Smooth muscle cell (in vitro differentiated cells): ENCODE measurements around the gene ABCB4. TPM values are rescaled to one million over a fixed set of nuclear protein-coding genes. Genes with fewer than 3 reads are reported as not detected.

Experiments
- DNase-seq: peaks from one replicate; lab custom pipeline; 2025; ENCODE audit not compliant: unreplicated experiment; lab: John Stamatoyannopoulos, UW
- H2AFZ ChIP-seq: fragments of 200-600 bp; sonication (generic); 2 replicates; pipeline ENCODE4 v1.6.0; 2016; ENCODE audit warnings: antibody characterized with exemption, low read depth, mild to moderate bottlenecking
- H3F3A ChIP-seq: fragments of 200-600 bp; sonication (generic); 2 replicates; pipeline ENCODE4 v1.6.0; 2017; ENCODE audit warnings: antibody characterized with exemption, low read depth
- H3K27ac ChIP-seq: fragments of 200-600 bp; sonication (generic); 2 replicates; pipeline ENCODE4 v1.5.1; 2016; ENCODE audit warnings: low read depth, mild to moderate bottlenecking
- H3K27me3 ChIP-seq: fragments of 200-600 bp; sonication (generic); 2 replicates; pipeline ENCODE4 v1.6.1; 2016; ENCODE audit warnings: low read depth, mild to moderate bottlenecking
- H3K36me3 ChIP-seq: fragments of 200-600 bp; sonication (generic); 2 replicates; pipeline ENCODE4 v1.5.1; 2016; ENCODE audit warnings: low read depth
- H3K4me1 ChIP-seq: fragments of 200-600 bp; sonication (generic); 2 replicates; pipeline ENCODE4 v1.5.1; 2016; ENCODE audit warnings: low read depth
- H3K4me2 ChIP-seq: fragments of 200-600 bp; sonication (generic); 2 replicates; pipeline ENCODE4 v1.6.0; 2016; ENCODE audit warnings: mild to moderate bottlenecking
- H3K4me3 ChIP-seq: fragments of 200-600 bp; sonication (generic); 2 replicates; pipeline ENCODE4 v1.5.1; 2016; ENCODE audit warnings: mild to moderate bottlenecking
- H3K79me2 ChIP-seq: fragments of 200-600 bp; sonication (generic); 2 replicates; pipeline ENCODE4 v1.6.0; 2016; ENCODE audit warnings: low read depth, mild to moderate bottlenecking
- H3K9ac ChIP-seq: fragments of 200-600 bp; sonication (generic); 2 replicates; pipeline ENCODE4 v1.6.0; 2016; ENCODE audit warnings: low read depth
- H3K9me3 ChIP-seq: fragments of 200-600 bp; sonication (generic); replicated peaks from 2 replicates; pipeline ENCODE4 v1.5.1; 2016; ENCODE audit warnings: low read depth
- H4K20me1 ChIP-seq: fragments of 200-600 bp; sonication (generic); 2 replicates; pipeline ENCODE4 v1.6.0; 2016; ENCODE audit warnings: low read depth
- WGBS: methylation state at CpG from one replicate; pipeline ENCODE4 v1.1.7; 2016; ENCODE audit warnings: low lambda C conversion rate; 5-methylcytosine and 5-hydroxymethylcytosine counted together
- polyA plus RNA-seq: library from polyadenylated mRNA; unstranded; fragments of >200 nt; fragmentation: Nextera tagmentation; extraction: Ambion mirVana; gene quantifications from 2 replicates; pipeline ENCODE4 v1.2.1, GENCODE V29; 2016
- total RNA-seq: library from RNA; depleted of rRNA; stranded (reverse); fragments of >200 nt; gene quantifications from 2 replicates; pipeline ENCODE4 v1.2.3, GENCODE V29; 2014
- TF ChIP-seq, protein P1 (sequence below): fragments of 200-600 bp; sonication (generic); IDR thresholded peaks from 2 replicates; pipeline ENCODE4 v1.5.1; 2017; ENCODE audit warnings: borderline replicate concordance, mild to moderate bottlenecking, antibody characterized with exemption; ENCODE audit not compliant: insufficient read depth, poor library complexity, severe bottlenecking

ABCB4 gene
- total and polyA plus RNA-seq, 2 experiments from 2014 or later = 0.40 to 1.1 TPM

DNA sequence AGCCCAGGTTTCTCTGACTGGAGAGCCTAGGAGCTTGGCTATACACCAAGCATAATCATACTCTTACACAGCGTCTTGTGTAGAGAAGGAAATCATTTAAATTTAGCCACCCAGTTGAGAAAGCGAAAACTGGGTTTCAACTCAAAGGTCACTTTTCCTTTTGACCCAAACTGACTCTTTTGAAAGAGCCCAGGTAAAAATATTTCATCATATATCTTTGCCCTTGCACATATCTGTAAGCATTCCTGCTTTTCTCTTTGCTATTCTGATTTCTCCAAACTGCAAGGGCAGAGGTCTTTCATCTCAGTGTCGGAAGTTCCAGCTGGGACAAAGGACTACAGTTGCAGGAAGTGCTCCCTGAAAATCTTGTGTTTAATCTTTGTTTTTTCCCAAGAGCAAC, 22.0 kb upstream of the ABCB4 start:
- Histone ChIP-seq H2AFZ (no peak overlapping the region), H3K4me1 (no peaks in the 10 kb centered on the region)

DNA sequence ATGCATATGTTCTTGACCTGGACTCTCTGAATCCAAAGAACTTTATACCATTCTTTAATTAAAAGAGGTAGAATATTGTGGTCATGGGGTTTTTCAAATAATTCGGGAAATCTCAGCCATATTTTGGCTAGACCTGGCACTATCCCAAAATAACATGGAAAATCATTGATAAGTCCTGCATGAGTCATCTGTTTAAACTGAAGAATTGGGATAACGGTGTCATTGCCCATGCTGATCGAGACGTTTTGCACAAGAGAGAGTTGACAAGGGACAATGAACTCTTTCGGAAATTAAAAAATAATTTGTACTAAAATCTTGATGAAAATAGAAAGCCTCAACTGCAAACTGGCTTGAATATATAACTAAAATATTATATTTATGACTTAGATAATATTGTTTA, 19.9 kb upstream of the ABCB4 start:
- H3K9me3 ChIP-seq = no peaks in the 10 kb centered on the region
- no peaks in the 10 kb centered on the region for H3K4me1 ChIP-seq
- H3K36me3 ChIP-seq = no peaks in the 10 kb centered on the region
- no peaks in the 10 kb centered on the region for H3F3A ChIP-seq
- no peaks in the 10 kb centered on the region for H3K27me3 ChIP-seq
- no peak for DNase-seq
- H3K79me2 ChIP-seq = no peaks in the 10 kb centered on the region
- H3K4me2 ChIP-seq = no peak overlapping the region
- no peak overlapping the region for H3K27ac ChIP-seq
- TF ChIP-seq, protein P1, sequence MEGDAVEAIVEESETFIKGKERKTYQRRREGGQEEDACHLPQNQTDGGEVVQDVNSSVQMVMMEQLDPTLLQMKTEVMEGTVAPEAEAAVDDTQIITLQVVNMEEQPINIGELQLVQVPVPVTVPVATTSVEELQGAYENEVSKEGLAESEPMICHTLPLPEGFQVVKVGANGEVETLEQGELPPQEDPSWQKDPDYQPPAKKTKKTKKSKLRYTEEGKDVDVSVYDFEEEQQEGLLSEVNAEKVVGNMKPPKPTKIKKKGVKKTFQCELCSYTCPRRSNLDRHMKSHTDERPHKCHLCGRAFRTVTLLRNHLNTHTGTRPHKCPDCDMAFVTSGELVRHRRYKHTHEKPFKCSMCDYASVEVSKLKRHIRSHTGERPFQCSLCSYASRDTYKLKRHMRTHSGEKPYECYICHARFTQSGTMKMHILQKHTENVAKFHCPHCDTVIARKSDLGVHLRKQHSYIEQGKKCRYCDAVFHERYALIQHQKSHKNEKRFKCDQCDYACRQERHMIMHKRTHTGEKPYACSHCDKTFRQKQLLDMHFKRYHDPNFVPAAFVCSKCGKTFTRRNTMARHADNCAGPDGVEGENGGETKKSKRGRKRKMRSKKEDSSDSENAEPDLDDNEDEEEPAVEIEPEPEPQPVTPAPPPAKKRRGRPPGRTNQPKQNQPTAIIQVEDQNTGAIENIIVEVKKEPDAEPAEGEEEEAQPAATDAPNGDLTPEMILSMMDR = no peak
- no peak overlapping the region for H3K4me3 ChIP-seq
- no peak overlapping the region for H2AFZ ChIP-seq
- WGBS = 83% methylated on average over 5 of the region's 5 CpGs
- H3K9ac ChIP-seq = no peak overlapping the region
- no peaks in the 10 kb centered on the region for H4K20me1 ChIP-seq

More for the DNA sequence above, 22.0 kb upstream of the ABCB4 start:
- no peaks in the 10 kb centered on the region for H3F3A ChIP-seq
- no peaks in the 10 kb centered on the region for H4K20me1 ChIP-seq
- H3K79me2 ChIP-seq = no peaks in the 10 kb centered on the region
- H3K9ac ChIP-seq = no peak overlapping the region
- no peak overlapping the region for H3K4me3 ChIP-seq
- no peaks in the 10 kb centered on the region for H3K9me3 ChIP-seq
- H3K4me2 ChIP-seq = no peak overlapping the region
- H3K27ac ChIP-seq = no peak overlapping the region
- 89% methylated on average over 3 of the region's 3 CpGs for WGBS
- H3K36me3 ChIP-seq = no peaks in the 10 kb centered on the region
- TF ChIP-seq, protein P1 = no peak
- H3K27me3 ChIP-seq = no peaks in the 10 kb centered on the region
- no peak for DNase-seq

DNA sequence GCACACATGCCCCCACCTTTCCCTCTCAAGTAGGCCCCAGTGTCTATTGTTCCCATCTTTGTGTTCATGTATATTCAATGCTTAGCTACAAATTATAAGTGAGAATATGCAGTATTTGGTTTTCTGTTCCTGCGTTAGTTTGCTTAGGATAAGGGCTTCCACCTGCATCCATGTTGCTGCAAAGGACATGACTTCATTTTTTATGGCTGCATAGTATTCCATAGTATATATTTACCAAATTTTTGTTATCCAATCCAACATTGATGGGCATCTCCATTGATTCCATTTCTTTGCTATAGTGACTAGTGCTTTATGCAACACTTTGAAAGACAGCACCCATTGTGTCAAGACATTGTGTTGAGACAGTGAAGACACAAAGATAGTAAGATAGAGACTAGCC, 19.0 kb upstream of the ABCB4 start:
- Histone ChIP-seq H3K4me3 (no peak overlapping the region), H3K36me3 (no peaks in the 10 kb centered on the region), H3F3A (no peaks in the 10 kb centered on the region), H3K27me3 (no peaks in the 10 kb centered on the region), H3K4me1 (no peaks in the 10 kb centered on the region), H3K9ac (no peak overlapping the region), H4K20me1 (no peaks in the 10 kb centered on the region), H3K9me3 (no peaks in the 10 kb centered on the region), H2AFZ (no peak overlapping the region), H3K79me2 (no peaks in the 10 kb centered on the region), H3K27ac (no peak overlapping the region), H3K4me2 (no peak overlapping the region)
- TF ChIP-seq, protein P1 = no peak
- no peak for DNase-seq
- 100% methylated on average over 1 of the region's 1 CpG for WGBS

DNA sequence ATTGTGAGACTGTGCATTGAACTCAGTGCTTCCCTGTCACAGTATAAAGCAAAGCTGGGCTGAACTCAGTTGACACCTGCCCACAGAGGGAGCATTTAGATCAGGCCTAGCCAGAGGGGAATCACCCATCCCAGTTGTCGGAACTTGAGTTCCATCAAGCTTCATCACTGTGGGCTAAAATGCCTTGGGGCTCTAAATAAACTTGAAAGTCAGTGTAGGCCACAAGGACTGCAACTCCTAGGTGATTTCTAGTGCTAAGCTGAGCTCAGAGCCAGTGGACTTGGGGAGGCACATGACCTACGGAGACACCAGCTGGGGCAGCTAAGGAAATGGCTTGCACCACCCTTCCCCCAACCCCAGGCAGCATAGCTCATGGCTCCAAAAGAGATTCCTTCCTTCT, 7.7 kb upstream of the ABCB4 start:
- Histone ChIP-seq H3K4me3 (no peak overlapping the region), H3K36me3 (no peaks in the 10 kb centered on the region), H2AFZ (no peak overlapping the region), H3K79me2 (no peaks in the 10 kb centered on the region), H3F3A (no peaks in the 10 kb centered on the region), H3K27me3 (peaks cover 6% of the 10 kb centered on the region), H3K4me2 (no peak overlapping the region), H3K4me1 (no peaks in the 10 kb centered on the region), H3K27ac (no peak overlapping the region), H4K20me1 (no peaks in the 10 kb centered on the region), H3K9ac (no peak overlapping the region), H3K9me3 (no peaks in the 10 kb centered on the region)
- no peak for DNase-seq
- 87% methylated on average over 2 of the region's 2 CpGs for WGBS
- TF ChIP-seq, protein P1 = no peak
